Measurements from ENCODE around the gene NCOA4. TPM values are rescaled to one million over a fixed set of nuclear protein-coding genes. Genes with fewer than 3 reads are reported as not detected.
A peak's percentile ranks its signal among the peaks of the same experiment; 100 is the strongest.
"Not testable (repeated sequence)": the region's sequence is repeated elsewhere in the genome, so short reads cannot be mapped to it uniquely, and the experiment has no call there.

The NCOA4 gene
- 58.7 and 70.0 TPM in 2 replicates for polyA plus RNA-seq (2014; cell fraction: cytosol; rRNA removed)
- polyA plus RNA-seq (2014; cell fraction: nucleus; rRNA removed): 28.8 and 29.9 TPM in 2 replicates

DNA sequence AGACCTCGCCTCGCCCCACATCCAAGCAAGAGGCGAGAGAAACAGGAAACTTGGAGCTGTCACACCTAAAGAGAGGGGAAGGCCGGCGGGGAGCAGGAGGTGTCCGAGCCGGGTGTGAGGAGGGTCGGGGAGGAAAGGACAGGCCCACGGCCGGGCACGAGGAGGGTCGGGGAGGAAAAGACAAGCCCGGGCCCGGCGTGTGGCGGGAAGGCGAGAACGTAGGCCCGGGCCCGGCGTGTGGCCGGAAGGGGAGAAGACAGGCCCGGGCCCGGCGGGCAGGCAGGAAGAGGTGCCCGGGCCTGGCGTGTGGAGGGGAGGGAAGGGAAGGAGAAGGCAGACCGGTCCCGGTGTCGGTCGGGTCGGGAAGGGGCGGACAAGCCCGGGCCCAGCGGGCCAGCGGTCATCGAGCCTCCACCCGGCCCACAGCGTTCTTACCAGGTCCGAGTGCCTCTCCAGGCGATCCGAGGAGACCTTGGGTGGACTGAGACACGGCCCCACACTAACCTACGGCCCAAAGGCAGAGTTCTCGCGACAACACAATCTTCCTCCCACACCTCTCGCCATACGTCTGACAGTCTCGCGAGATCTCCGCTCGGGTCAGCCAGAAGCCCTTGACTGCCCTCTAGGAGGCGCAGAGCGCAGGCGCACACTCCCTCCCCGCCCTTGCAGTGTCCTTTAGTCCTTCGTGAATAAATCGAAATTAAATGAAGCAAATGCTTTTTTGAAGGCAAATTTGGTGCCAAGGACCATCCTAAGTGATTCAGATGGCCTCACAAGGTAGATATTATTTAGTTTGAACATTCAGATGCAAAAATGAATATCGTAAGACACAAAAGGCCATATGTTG is at the start of gene NCOA4:
TSS of gene NCOA4 (minus strand) at position 533 of the 847 bp plus-strand sequence. CDS start 13,943 bp downstream, outside the sequence.
- peak; percentile 98 for DNase-seq (ENCODE audit: low spot score)

DNA sequence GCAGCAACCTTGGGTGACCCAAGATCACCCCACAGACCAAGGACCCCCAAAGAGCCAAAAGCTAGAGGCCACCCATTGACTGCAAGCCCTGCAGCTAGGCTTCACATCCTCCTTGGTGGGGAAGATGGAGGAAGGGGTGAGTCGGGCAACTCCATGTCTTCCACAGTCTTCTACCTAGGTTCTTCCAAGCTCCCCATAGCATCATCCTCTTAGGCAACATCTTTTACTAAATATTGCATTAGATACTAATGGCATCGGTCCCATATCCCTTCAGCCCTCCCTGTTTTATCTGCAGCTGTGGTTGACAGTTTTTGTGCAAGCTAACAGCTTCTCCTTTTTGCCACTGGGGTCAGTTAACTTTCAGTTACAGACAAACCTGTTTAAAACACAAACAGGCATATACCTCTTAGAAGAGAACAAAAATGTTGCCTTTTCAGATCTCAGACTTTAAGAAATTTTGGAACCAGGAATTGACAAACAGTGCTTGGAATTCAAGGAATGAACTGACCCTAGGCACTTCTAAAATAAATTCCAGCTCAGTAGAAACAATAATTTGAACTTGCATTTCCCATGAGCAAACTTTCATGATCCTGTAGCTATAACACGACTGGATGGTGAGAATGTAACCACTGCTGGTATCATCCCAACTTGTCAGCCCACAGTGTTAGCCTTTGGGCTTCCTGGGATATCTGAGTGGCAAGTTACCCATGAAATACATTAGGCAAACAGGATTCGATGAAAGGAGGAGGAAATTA is 49.6 kb upstream of the NCOA4 start:
- DNase-seq (ENCODE audit: low spot score): no peak

GRCh38 chr10:46077731-46078413 is 47.4 kb upstream of the NCOA4 start:
- DNase-seq (ENCODE audit: low spot score): no peak

- DNase-seq (ENCODE audit: low spot score): no peak
These were observed 46.7 kb upstream of the NCOA4 start for GRCh38 chr10:46077141-46077554.

- DNase-seq (ENCODE audit: low spot score): no peak
These were observed 45.4 kb upstream of the NCOA4 start for GRCh38 chr10:46075869-46076268.

GRCh38 chr10:46074196-46074946 is 43.9 kb upstream of the NCOA4 start:
- no peak for DNase-seq (ENCODE audit: low spot score)

DNA sequence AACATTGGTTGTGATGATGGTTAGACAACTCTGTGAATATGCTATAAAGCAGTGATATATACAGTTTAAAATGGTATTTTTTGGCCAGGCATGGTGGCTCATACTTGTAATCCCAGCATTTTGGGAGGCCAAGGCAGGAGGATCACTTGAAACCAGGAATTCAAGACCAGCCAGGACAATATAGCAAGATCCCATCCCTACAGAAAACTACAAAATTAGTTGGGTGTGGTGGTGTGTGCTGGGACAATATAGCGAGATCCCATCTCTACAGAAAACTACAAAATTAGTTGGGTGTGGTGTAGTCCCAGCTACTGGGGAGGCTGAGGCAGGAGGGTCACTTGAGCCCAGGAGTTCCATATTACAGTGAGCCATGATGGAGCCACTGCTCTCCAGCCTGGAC is 43.1 kb upstream of the NCOA4 start:
- no peak for DNase-seq (ENCODE audit: low spot score)

DNA sequence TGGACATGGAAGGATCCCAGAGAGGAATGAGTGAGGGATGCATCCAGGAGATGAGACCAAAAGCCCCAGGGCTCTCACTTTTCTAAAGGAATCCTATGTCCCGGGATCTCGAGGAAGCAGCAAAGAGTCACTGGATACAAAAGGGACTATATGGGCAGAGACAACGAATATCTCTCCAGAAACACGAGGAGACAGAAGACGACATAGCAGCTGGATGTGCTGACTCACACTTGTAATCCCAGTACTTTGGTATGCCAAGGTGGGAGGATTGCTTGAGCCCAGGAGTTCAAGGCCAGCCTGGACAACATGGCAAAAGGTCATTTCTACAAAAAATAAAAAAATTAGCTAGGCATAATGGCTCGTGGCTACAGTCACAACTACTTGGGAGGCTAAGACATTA is 40.3 kb upstream of the NCOA4 start:
- DNase-seq (ENCODE audit: low spot score): no peak

DNA sequence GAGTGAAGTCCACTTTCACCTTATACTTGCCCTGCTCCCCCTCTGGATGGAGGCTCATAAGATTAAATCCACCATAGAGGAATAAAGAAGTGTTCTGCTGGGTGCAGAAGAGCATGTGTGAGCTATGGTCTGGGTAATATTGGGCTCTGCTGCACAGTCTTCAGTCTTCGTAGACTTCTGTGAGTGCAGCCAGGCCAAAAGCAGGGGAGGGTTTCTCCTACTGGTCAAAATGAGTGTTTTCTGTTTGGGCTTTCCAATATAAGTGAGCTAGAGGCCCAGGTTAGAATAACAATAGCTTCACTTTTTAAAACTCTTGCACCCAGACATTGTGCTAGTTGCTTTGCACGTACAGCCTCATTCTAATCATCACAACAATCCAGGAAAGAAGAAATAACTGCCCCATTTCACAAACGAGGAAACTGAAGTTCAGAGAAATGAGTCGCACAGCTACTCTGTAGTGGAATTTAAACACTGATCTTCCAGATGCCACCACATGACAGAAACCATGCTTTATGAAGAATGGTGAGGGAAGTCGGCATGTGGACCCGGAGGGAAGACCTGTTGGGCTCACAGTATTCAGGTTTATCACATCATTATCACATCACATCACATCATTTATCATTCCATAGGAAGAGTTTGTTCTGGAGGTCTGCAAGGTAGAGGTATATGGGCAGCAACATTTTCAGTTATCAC is 39.5 kb upstream of the NCOA4 start:
- DNase-seq (ENCODE audit: low spot score): no peak

DNA sequence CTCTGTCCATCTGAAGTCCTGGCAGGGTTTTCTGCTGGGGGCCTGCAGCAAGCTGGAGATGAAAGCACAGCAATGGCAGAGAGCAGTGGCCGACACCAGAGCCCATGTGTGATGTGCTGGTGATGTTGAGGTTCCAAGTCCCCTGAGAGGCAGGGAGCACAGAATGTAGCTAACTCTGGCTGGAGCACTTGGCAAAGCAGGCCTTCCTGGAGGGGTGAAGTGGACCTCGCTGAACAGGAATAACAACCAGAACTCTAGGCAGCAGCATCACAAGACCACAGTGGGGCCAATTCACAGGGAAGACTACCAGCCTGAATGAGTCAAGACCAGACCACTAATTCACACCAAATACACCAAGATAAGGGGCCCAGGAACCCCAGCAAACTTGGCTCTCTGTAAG is 38.5 kb upstream of the NCOA4 start:
- no peak for DNase-seq (ENCODE audit: low spot score)

GRCh38 chr10:46068117-46068516 is 37.7 kb upstream of the NCOA4 start:
- no peak for DNase-seq (ENCODE audit: low spot score)

GRCh38 chr10:46064269-46064817 is 33.9 kb upstream of the NCOA4 start:
- no peak for DNase-seq (ENCODE audit: low spot score)

GRCh38 chr10:46062723-46063428 is 32.5 kb upstream of the NCOA4 start:
- no peak for DNase-seq (ENCODE audit: low spot score)

DNA sequence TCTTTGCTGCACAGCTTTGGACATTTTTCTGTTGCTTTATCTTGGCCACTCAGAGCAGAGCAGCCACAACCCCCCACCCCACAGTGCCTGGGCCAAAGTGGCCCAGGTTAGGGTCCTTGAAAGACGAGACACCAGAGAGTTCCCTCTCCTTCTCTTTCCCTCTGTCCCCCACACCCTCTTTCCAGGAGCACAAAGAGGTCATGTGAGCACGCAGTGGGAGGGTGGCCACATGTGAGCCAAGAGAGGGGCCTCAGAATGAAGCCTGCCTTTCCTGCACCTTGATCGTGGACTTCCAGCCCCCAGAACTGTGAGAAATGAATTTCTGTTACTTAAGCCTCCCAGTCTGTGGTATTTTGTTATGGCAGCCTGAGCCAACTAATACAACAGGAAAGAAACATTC is 30.3 kb upstream of the NCOA4 start:
- DNase-seq (ENCODE audit: low spot score): no peak

- DNase-seq (ENCODE audit: low spot score): not testable (repeated sequence)
These were observed 27.5 kb upstream of the NCOA4 start for GRCh38 chr10:46057927-46058326.

- DNase-seq (ENCODE audit: low spot score): no peak
These were observed 26.6 kb upstream of the NCOA4 start for GRCh38 chr10:46057038-46057437.

GRCh38 chr10:46055771-46056170 is 25.3 kb upstream of the NCOA4 start:
- DNase-seq (ENCODE audit: low spot score): no peak

DNA sequence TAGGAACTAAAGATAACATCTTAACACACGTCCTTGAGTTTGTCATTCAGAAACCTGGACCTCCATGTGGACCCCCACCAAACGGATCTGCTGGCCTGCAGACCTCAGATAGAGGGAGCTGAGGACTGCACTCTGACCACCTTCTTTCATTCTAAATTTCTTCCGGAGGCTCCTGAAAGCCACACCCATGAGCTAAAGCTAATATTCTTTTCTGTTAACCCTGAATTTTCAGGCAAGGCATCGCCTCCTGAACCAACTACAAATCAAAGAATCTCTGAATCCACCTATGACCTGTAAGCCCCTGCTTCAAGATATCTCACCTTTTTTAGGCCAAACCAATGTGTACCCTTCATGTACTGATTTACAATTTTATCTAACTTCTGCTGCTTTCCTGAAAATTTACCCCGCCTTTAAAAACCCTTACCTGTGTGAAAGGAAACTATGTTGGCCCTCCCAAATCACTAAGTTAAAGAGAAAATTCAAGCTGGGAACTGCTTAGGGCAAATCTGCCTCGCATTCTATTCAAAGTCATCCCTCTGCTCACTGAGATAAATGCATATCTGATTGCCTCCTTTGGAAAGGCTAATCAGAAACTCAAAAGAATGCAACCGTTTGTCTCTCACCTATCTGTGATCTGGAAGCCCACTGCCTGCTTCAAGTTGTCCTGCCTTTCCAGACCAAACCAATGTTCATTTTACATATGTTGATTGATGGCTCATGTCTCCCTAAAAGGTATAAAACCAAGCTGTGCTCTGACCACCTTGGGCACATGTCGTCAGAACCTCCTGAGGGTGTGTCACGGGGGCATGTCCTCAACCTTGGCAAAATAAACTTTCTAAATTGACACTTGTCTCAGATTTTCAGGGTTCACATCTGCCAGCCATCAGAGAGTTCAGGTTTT is 23.4 kb upstream of the NCOA4 start:
- no peak for DNase-seq (ENCODE audit: low spot score)
